ENCODE results near the gene CPXM2.
"Not testable (repeated sequence)": the region's sequence is repeated elsewhere in the genome, so short reads cannot be mapped to it uniquely, and the experiment has no call there.

Gene CPXM2

GRCh38 chr10:123743441-123744223, 148.0 kb downstream of the CPXM2 start:
- H3K9me3 ChIP-seq (ENCODE audit: severe bottlenecking), result no peaks in the 10 kb centered on the region
- H3K27me3 ChIP-seq (ENCODE audit: insufficient read depth, low read depth, severe bottlenecking), result peaks cover 81% of the 10 kb centered on the region
- no peak overlapping the region for H3K4me3 ChIP-seq (ENCODE audit: low read depth, low read length)
- H3K27ac ChIP-seq, result no peak overlapping the region
- TF ChIP-seq, protein P1, sequence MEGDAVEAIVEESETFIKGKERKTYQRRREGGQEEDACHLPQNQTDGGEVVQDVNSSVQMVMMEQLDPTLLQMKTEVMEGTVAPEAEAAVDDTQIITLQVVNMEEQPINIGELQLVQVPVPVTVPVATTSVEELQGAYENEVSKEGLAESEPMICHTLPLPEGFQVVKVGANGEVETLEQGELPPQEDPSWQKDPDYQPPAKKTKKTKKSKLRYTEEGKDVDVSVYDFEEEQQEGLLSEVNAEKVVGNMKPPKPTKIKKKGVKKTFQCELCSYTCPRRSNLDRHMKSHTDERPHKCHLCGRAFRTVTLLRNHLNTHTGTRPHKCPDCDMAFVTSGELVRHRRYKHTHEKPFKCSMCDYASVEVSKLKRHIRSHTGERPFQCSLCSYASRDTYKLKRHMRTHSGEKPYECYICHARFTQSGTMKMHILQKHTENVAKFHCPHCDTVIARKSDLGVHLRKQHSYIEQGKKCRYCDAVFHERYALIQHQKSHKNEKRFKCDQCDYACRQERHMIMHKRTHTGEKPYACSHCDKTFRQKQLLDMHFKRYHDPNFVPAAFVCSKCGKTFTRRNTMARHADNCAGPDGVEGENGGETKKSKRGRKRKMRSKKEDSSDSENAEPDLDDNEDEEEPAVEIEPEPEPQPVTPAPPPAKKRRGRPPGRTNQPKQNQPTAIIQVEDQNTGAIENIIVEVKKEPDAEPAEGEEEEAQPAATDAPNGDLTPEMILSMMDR (IDR thresholded peaks at IDR 0.05; ENCODE audit: low read depth, low read length), result no peak
- H3K36me3 ChIP-seq, result no peaks in the 10 kb centered on the region
- DNase-seq, result no peak

- H3K9me3 ChIP-seq (ENCODE audit: severe bottlenecking), result no peaks in the 10 kb centered on the region
- TF ChIP-seq, protein P1 (IDR thresholded peaks at IDR 0.05; ENCODE audit: low read depth, low read length), result no peak
- no peak overlapping the region for H3K27ac ChIP-seq
- peaks cover 76% of the 10 kb centered on the region for H3K27me3 ChIP-seq (ENCODE audit: insufficient read depth, low read depth, severe bottlenecking)
- H3K4me3 ChIP-seq (ENCODE audit: low read depth, low read length), result no peak overlapping the region
- H3K36me3 ChIP-seq, result no peaks in the 10 kb centered on the region
- DNase-seq, result no peak
Observed at GRCh38 chr10:123742751-123743440, 148.7 kb downstream of the CPXM2 start.

DNA sequence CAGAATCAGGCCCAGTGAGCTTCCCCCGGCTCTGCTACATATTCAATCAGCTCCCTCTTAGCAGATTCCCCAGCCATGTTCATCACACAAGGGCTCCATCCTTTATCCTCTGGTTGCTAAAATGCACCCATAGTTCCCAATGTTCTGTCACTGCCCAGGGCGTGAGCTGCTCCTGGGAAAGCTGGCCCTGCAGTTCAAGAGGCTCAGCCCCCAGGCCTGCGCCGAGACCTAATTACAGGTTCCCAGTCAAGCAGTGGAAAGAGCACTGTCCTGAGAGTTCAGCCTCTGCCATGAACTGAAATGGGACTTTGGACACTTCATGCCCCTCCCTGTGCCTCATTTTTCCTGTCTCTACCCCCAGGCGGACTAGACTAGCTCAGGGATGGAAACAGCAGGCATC, 149.9 kb downstream of the CPXM2 start:
- no peak overlapping the region for H3K4me3 ChIP-seq (ENCODE audit: low read depth, low read length)
- no peak overlapping the region for H3K27ac ChIP-seq
- no peak for DNase-seq
- H3K9me3 ChIP-seq (ENCODE audit: severe bottlenecking), result peaks cover 2% of the 10 kb centered on the region
- H3K27me3 ChIP-seq (ENCODE audit: insufficient read depth, low read depth, severe bottlenecking), result peaks cover 72% of the 10 kb centered on the region
- TF ChIP-seq, protein P1 (IDR thresholded peaks at IDR 0.05; ENCODE audit: low read depth, low read length), result no peak
- H3K36me3 ChIP-seq, result no peaks in the 10 kb centered on the region

GRCh38 chr10:123741146-123741545, 150.5 kb downstream of the CPXM2 start:
- no peak overlapping the region for H3K4me3 ChIP-seq (ENCODE audit: low read depth, low read length)
- H3K27ac ChIP-seq, result no peak overlapping the region
- peaks cover 3% of the 10 kb centered on the region for H3K9me3 ChIP-seq (ENCODE audit: severe bottlenecking)
- TF ChIP-seq, protein P1 (IDR thresholded peaks at IDR 0.05; ENCODE audit: low read depth, low read length), result no peak
- no peak for DNase-seq
- peaks cover 66% of the 10 kb centered on the region for H3K27me3 ChIP-seq (ENCODE audit: insufficient read depth, low read depth, severe bottlenecking)
- H3K36me3 ChIP-seq, result no peaks in the 10 kb centered on the region

DNA sequence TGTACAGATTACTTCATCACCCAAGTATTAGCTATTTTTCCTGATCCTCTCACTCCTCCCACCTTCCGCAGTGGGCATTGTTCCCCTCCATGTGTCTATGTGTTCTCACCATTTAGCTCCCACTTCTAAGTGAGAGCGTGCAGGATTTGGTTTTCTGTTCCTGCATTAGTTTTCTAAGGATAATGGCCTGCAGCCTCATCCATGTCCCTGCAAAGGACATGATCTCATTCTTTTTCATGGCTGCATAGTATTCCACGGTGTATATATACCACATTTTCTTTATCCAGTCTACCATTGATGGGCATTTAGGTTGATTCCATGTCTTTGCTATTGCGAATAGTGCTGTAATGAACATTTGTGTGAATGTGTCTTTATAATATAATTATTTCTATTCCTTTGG, 154.7 kb downstream of the CPXM2 start:
- not testable (repeated sequence) for DNase-seq; H3K9me3 ChIP-seq (ENCODE audit: severe bottlenecking); H3K36me3 ChIP-seq; H3K27ac ChIP-seq; H3K4me3 ChIP-seq (ENCODE audit: low read depth, low read length)
- H3K27me3 ChIP-seq (ENCODE audit: insufficient read depth, low read depth, severe bottlenecking), result peaks cover 55% of the 10 kb centered on the region

- H3K4me3 ChIP-seq (ENCODE audit: low read depth, low read length), result no peak overlapping the region
- H3K27ac ChIP-seq, result no peak overlapping the region
- peaks cover 82% of the 10 kb centered on the region for H3K27me3 ChIP-seq (ENCODE audit: insufficient read depth, low read depth, severe bottlenecking)
- TF ChIP-seq, protein P1 (IDR thresholded peaks at IDR 0.05; ENCODE audit: low read depth, low read length), result no peak
- no peaks in the 10 kb centered on the region for H3K9me3 ChIP-seq (ENCODE audit: severe bottlenecking)
- no peaks in the 10 kb centered on the region for H3K36me3 ChIP-seq
- DNase-seq, result no peak
Observed at GRCh38 chr10:123729523-123729922, 162.1 kb downstream of the CPXM2 start.

Data from WERI-Rb-1 (cell line).